HUDEP-2 (cell line): ENCODE data around the gene FEV.

Experiments
- DNase-seq, 76 experiments: peaks; one replicate each; lab custom pipeline; 2025; ENCODE audit not compliant: unreplicated experiment in 76 of 76; lab: John Stamatoyannopoulos, UW

The FEV gene

DNA sequence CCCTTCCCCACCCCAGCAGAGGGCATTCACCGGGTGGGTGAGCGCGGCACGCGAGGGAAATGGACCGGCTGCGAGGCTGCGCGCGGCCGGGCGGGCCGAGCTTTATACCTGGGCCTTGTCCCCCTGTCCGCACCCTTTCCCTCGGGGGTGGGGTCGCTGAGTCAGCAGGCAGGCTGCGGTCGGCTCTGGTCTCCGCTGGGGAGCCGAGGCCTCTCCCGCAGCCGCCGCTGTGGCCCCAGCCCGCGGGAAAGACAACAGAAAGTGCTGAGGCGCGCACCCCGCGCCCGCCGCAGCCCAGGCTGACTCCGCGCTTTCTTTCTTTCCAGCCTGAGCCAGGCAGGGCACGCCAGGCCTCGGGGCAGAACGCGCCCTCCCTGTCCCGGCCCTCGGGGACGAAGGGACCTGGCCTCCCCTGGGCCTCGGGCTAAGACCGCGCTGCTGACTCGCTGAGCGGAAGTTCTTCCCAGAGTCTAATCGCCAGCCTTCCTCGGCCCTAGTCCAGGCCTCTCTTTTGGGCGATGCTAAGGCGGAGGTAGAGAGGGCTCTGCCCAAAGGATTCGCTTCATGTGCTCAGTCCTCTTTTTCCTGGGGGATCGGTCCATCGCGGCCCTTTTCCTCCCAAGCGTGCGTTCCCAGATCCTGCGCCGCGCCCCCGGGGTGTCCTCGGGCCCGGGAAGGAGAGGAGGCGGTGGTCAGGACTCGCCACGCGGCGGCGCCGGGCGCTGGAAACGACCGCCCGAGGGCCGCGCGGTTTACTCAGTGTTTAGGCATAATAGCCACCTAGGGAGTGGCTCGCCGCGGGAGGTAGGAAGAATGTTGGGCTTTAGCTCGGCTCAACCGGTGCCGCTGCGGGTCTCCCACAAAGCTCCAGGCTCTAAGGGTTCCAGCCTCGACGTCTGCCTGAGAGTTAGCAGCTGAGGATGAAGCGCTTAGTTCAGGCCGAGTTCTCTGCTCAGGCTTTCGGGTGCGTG lies 8.6 kb upstream of the FEV start, which contains the start of gene CRYBA2:
Gene CRYBA2, minus strand, starts transcription at position 78 of the 971 bp plus-strand sequence. CDS start 246 bp downstream, outside the sequence.
- no peak for DNase-seq

DNA sequence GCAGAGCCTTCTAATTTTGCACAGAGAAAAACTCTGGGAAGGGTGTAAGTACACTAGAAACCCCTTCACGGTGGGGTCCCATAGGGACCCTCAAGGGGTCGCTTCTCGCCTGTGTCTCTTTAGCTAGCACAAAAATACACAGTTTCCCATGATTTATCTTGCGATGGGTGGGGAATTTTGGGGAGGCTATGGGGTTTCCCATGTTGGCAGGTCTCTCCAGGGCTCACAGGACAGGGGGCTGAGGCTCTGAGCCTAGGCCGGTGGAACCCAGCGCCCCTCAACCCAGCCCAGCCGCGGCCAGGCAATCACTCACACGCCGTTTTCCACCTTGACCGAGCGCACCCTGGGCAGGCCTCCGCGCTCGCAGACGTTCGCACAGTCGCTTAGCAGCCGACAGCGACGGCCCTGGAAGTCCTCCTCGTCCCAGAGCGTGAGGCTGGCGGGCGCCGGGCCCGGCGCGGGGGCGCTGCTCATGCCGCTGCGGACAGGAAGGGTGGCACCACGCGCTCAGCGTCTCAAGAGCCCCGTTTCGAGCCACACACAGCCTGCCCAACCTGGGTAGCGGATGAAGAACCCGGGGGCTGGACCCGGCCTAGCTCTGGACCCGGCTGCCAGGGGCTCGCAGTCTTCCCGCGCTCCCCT lies 7.8 kb upstream of the FEV start:
- DNase-seq, result no peak

DNA sequence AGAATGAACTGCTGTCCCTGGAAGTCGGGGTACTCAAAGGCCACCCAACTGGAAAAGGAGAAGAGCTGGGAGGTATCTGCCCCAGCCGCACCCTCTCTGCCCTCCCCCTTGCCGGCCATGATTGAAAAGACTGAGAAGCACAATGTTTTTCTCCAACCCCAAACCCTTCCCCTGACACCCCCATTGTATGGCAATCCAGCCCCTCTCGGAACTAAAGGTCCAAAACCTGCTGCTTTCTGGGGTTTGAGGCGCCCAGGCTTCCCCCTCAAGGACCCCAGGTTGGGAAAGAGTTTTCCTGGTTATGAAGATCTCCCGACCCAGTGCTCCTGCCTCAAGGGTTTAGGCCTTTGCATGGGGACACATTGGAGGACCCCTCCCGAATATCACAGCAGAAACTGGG lies 7.2 kb upstream of the FEV start:
- no peak for DNase-seq

DNA sequence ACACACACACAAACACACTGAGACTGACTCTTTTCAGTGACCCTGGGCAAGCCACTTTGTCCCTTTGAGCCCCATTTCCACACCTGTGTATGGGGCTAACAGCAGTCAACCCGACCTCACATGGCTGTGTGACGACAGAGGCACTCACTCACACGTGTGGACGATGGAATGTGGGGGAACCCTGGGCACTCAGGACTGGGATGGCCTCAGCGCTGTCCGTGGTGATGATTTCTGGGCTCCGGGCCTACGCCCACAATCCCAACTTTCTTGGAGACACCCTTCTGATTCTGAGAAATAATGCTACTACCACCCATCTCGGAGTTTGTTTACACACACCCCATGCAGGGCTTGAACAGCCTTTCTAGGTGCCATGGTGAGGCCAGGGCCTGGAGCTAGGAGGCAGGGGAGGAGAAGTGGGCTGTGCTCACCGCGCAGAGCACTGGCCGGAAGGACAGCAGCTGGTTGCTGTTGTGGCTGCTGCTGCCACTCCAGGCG lies 6.7 kb upstream of the FEV start:
- DNase-seq, result no peak

DNA sequence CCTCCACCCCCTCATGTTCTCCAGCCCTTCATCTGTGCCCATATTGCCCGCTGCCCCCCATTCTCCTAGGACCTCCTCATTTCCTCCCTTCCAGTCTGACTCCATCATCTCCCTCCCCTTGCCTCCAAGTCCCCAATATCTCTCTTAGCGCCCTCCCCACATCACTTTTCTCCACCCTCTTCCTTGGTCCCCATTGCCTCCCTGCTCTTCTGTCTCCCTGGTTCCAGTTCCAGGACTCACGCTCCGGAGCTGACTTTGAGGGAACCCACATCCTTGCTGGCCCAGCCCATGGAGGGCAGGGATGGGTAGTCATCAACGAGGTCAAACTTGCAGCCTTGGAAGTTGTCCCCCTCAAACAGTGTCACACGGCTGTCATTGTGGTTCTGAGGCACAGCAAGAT lies 5.6 kb upstream of the FEV start:
- DNase-seq, result no peak

DNA sequence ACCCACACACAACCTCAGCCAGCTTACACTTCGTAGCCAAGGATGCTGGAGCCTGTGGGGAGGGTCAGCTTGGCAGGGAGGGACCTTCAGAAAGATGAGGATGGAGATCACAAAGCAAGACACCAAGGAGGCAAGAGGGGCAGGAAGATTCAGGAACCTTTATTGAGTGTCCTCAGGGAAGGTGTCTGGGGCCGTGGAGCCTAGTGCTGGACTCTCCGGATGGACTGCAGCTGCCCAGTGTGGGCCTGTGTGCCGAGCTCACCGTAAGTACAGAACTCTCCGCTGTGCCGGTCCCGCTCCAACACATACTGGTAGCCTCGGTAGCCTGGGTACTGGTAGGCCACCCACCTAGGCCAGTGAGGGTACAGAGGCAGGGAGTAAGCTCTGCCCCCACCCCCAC lies 5.1 kb upstream of the FEV start:
- DNase-seq, result no peak

DNA sequence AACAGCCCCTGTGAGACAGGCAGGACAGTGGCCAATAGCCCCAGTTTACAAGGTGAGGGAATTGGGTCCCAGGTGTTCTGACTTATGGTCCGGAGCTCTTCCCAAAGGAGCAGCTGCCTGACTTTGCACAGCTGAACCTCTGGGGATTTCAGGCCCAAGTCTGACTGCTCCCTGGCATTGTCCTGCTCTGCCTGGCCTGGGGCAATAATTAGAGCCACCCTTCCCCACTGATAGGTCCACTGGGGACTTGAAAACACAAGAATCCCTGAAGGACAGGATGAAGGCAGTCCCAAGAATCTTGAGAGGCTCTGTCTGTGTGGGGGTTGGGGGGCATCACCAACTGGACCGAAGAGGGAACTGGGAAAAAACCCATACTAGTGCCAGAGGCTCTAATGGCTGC lies 3.7 kb upstream of the FEV start:
- DNase-seq, result no peak

DNA sequence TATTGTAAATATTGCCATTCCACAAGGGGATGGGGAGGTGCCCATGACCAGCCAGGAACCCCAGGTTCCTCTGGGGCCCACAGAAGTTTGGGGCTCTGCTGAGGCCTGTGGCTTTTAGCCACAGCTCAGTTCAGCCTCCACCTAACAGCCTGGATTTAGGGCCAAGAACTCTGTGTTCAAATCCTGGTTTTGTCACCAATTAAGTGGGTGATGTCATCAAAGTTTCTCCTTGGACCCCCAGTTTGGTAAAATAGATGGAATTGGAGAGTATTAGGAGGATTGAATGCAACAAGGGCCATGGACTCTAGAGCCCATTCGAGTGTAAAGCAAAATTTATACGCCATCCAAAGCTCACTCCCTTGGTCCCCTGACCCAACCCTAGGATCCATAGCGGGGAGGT lies 3.2 kb upstream of the FEV start:
- no peak for DNase-seq

DNA sequence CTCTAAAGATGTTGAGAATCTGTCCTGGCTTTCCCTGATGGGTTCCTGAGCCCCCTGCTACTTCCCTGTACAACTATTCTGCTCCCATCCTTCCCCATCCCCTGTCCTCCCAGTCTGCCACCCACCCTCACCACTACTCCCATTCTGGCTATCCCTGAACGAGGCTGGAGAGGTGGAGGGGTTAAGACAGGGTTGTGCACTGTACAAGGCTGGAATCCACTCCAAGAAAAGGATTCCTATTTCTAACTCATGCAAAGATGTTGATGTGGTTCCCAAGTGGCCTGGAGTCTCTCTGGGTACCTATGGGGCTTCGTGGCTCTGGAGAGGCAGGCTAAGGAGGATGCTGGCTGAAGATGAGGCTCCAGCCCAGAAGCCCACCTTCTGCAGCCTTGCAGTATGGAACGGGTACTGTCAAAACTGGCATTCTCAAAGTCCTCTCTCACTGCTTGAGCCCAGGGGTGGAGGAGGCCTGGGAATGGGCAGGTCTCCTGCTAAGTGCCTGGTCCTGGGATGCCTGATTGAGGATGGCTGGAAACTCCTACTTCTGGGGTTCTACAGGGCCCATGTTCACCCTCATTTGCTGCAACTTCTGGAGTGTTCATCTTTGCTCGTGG lies 1.3 kb upstream of the FEV start:
- DNase-seq, result no peak

DNA sequence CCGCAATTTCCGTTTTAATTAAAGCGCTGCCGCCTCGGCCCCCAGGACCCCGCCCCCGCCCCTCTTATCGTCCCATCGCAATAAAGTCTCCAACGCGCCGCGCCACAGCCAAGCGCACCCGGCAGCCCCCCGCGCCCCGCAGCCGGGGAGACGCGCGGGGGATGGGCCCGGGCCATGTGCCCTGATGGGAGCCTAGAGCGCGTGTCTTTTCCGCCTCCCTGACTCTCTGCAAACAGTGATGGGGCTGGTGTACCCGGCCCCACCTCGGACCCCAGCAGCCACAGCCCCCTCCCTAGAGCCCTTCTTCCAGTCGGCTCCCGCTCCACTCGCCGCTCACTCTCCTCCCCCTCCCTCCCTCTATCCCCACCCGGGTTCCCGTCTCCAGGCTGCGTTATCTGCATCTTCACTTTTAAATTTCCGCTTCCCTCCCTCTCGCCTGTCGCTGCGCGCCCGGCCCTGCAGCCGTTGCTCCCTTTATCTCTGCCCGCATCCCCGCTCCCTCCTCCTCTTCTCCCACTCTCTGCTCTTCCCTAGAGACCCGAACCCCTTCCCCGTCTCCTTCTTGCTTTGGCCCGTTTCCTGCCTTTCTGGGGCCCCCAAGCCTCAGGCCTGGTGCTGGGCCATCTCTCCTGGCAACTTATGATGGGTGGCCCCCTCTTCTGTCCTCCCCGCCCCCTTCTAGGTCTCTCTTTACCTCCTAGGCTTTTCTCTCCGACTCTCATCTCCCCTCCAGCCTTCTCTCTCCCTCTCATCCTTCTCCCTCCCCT lies 524 bp upstream of the FEV start:
- no peak for DNase-seq

DNA sequence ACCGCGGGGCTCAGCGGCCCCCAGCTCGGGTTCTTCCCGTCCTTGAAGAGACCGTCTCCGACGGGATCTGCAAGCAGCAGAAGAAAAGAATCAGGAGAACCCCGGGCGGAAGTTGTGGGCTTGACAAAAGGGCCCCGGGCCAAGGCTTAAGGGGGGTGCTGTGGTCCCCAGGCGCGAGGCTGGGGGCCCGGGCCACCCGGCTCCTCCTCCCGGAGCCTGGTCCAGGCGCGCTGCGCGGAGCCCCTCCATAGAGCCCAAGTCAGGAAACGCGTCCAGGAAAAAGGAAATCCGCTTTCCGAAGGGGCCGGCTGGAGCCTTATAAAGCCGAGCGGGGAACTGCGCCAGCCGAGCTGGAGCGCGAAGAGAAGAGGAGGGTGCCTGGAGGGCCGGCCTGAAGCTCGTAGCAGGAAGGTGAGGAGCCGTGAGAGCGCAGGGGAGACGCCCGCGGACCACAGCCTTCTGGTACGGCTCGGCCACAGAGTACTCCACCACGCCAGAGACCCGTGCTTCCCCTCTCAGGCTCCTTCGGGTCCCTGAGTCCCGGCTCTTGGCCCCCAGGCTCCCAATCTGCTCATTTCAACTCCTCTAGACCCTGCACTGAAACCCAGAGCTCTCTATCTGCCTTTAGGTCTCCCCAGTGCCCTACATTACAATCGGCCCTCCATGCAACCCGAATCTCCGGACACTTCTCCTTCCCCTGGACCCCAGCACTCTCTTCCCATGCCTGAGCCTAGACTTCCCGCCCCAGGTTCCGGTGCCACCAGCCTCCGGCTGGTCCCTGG lies 554 bp downstream of the FEV start:
- DNase-seq, result no peak

DNA sequence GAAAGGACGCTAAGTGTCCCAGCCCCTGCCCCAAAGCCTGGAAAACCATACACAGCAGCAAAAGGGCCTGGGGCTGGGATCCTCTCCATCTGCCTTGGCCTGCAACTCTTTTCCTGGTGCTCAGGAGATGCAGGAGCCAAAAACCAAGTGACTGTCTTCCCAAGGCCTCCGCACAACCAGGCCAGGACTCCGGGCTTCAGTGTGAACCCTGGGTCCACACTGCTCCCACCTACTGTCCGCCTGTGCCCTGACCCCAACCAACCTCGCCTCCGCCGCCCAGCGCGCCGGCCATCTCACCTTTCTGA lies 1.1 kb downstream of the FEV start:
- no peak for DNase-seq

DNA sequence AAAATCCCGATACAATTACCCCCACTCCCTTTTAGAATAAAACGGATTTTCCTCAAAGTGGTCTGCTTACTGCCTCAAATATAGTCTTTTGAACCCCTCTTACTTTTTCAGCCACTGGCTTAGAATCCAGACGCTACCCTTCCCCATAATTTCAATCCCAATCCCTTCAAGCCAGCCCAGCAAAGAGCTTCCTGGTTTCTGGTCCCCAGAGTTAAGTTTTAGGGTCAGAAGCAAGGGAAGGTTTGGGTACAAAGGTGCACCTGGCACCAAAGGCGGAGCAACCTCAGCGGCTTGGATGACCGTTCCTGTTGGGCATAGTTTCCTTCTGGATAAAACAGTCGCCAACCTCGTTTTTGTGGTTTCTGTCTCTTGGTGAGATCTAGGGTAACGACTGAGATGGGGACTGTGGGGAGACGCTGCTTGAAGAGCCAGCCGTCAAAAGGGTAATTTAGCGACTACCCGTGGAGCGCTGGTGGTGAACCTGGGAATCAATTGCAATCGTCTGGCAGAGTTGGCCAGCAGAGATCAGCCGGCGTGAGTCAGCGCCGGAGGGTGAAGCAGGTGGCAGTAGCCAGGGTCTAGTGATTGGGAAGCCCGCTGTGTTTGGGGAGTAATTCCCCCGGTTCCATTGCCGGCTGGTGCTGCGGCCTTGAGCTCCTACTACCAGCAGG lies 1.6 kb downstream of the FEV start:
- DNase-seq, result no peak

DNA sequence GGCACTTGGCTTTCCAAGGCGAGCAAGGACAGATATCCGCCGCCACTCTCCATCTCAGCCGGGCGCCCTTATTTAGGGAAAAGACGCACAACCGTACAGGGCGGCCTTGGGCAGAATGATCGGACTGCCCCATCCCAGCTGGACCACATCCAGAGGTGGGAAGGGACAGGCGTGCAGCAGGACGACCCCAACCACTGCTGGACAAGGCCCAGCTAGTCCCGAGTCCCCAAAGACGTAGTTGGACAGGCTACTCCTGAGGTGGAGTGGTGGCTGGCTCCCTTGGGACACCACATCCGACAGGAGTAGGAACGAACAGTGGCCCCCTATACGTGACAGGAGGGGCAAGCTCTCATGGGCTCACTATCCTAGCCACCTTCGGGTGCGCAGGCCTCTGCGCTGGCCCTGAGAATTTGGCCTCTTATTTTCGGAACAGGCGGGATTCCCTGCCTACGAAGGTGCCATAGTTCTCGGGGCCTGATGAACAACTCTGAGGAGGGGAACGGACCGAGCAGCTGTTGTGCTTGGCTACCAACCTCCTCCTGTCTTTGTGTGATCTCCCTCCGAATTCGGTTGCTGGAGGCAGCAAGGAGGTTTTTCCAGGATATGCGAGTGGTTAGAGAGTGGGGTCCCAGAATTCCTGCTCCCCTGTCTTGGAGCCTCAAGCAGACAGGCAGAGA lies 2.3 kb downstream of the FEV start:
- DNase-seq, result no peak

DNA sequence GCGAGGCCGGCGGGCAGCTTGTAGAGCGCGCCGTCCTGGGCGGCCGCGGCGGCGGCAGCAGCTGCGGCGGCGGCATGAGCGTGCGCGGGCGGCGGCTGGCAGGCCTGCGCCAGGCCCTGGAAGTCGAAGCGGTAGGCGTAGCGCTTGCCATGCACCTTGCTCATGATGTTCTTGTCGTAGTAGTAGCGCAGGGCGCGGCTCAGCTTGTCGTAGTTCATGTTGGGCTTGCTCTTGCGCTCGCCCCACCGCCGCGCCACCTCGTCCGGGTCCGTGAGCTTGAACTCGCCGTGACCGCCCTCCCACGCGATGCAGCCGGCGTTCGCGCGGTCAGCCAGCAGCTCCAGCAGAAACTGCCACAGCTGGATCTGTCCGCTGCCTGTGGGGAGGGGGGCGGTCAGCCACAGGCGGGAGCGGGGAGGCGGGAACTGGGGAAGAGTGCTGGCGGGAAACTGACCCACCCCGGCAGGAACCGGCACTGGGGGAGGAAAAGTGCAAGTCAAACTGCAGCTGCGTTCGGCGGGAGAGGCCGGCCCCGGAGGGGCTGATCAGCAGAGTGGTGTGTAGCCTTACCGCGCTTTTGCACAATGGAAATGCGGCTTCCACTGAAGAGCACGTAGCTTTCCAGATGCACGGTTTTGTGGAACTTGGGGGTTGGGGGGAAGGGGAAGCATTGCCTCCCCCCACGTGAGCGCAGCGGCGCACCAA lies 3.0 kb downstream of the FEV start:
- DNase-seq, result peak in 2 of 76 experiments; percentile 15 to 25

DNA sequence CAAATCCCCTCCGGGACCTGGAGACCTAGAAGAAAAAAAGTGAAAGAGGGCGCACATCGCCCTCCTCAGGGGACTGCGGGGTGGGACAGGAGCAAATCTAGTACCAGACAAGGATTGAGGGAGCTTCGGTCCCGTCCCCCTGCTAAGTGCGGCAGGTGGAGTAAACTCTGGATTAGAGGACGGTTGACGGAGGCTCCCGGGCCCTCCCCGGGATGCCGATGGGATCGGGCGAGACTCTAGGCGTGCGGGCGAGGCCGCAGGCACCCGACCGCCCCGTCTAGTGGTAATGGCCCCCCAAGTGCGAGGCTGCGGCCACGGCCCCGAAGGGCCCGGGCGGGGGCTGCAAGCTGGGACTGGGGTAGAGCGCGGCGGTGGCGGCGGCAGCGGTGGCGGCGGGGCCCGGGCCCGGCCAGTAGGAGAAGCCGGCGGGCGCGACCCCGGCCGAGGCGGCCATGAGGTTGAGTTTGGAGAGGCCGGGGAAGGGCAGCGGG lies 3.5 kb downstream of the FEV start:
- no peak for DNase-seq

DNA sequence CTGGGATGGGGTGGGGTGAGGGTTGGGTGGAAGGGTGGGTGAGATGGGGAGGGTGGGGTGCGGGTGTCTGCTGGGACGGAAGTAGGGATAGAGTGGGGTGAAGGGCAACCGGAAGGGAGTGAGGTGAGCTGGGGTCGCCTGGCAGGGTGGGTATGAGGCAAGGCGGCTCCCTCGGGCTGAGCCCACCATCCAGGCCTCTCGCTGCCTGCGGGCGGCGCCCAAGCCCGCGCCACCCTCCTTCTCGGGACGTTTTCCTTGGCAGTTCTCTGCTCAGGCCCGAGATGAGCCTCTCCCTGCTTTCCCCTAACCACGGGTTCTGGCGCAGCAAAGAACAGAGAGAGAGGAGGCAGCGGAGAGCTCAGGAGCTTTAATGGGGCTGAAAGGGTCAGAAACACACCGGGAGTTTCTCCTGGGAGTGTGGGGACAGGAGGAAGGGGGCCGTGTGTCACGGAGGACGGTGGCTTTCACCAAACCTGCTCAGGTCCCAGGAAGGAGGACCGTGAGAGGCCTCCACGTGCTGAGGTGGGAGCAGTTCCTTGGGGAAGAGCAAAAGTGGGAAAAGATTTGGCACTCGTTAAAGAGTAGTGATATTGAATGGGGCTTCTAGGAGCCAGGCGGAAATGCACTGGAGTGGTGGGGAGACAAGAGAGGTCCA lies 4.1 kb downstream of the FEV start:
- DNase-seq, result no peak
